CD4-positive, alpha-beta T cell treated with Interferon gamma for 1 hour (primary cell): Measurements from ENCODE around the gene FIBCD1.

ENCODE experiments used
- DNase-seq: peaks from one replicate; pipeline ENCODE4 v3.0.0-alpha.2; 2020

FIBCD1 gene

DNA sequence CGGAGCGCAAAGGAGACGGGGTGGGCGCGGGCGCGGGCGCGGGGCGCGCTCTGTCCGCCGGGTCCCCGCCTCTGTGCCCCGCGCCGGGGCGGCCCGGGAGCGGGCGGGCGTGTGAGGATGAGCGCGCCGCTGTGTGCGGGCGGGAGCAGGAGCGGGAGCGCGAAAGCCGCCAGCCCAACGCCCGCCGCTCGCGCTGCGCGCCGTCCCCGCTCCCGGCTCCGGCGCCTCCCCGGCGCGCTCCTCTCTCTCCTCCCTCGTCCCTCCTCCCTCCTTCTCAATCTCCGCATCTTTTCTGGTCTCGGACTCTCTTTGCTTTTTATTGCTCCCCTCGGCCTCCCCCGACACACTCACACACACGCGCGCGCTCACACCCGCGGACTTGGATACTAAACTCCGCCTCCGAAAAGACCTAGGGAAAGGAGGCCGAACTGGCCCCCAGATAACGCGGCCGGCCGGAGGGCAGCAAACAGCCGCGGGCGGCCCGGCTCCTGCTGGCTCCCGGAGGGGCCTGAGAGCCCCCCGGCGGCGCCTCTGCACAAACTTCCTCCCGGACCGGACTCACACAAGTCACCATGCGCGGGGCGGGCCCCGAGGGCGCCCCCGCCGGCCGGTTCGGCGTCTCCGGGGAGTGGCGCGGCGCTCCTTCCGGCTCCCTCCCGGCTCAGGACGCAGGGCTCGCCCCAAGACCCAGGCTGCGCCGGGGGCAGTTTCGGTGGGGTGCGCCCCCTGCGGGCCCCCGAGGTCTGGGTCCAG, at the start of gene FIBCD1:
TSS of gene FIBCD1 (minus strand) at position 596 of the 753 bp plus-strand sequence. CDS start 640 bp downstream, outside the sequence.
- DNase-seq = no peak

GRCh38 chr9:130988400-130988747, 49.3 kb upstream of the FIBCD1 start:
- no peak for DNase-seq

DNA sequence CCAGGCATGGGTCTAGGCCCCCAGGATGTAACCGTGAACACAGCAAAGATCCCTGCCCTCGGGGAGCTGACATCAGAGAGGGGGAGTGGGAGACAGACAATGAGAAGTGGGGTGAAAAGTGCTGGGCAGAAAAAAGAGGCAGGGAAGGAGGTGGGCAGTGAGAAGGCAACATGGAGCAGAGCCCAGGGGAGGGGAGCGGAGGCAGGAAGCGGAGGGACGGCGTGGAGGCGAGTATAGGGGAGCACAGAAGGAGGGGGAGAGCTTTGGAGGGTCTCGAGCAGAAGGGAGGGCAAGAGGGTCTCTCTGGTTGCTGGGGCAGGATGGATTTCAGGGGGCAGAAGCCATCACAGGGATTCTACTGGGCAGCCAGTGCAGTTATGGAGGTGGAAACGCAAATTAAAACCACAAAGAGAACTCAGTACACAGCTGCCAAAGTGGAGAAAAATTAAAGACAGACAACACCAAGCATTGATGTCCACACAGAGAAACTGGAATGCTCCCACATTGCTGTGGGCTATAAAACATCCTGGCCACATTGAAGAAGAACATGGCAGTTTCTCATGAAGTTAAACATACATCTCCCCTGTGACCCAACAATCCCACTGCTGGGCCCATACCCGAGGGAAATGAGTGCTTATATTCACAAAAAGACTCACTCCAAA, 48.8 kb upstream of the FIBCD1 start:
- no peak for DNase-seq

GRCh38 chr9:130987054-130987453, 48.0 kb upstream of the FIBCD1 start:
- no peak for DNase-seq

DNA sequence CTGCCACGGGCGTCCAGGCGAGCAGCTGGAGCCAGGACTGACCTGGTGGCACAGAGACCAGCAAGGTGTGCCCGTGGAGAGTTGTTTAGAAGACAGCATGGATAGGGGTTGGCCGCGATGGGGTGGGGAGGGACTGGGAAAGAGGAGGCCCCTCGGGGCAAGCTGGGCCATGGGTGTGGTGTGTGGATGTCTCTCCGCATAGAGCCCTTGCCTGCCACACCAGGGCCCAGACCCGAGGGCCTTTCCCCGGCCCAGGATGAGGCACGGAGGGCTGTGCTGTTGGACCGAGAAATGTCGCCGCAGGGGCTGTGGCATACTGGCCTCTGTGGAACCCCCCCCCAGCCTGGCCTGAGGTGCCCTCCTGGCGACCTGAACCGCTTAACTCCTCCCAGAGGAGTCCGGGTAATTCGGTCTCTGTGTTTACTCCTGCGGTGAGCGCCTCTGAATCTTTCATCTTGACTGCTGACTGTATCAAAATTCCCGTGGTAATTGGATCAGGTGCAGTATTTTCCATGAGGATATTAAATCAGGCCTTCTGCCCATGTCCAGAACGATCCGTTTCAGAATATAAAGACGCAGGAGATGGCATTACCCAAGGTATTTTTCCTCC, 47.4 kb upstream of the FIBCD1 start:
- DNase-seq = no peak

- no peak for DNase-seq
These were observed 46.6 kb upstream of the FIBCD1 start for GRCh38 chr9:130985606-130986162.

- no peak for DNase-seq
These were observed 46.0 kb upstream of the FIBCD1 start for GRCh38 chr9:130985029-130985428.

DNA sequence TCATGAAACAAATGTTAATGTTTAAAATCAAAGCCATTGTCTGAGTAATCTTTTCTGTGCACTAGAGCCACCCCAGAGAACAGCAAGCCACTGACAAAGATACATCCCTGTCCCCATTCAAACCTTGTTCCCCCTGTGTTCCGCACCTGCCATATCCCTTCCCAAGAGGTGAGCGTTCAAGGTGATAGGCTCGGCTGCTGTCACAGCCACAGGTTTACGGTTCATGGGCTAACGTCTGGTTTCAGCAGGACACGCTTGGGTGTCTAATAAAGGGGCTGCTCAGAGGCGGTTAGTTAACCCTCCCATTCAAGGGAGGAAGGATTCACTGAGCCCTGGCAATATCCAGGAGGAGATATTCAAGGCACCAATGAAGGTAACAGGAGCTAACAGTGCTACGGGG, 45.5 kb upstream of the FIBCD1 start:
- DNase-seq = no peak

DNA sequence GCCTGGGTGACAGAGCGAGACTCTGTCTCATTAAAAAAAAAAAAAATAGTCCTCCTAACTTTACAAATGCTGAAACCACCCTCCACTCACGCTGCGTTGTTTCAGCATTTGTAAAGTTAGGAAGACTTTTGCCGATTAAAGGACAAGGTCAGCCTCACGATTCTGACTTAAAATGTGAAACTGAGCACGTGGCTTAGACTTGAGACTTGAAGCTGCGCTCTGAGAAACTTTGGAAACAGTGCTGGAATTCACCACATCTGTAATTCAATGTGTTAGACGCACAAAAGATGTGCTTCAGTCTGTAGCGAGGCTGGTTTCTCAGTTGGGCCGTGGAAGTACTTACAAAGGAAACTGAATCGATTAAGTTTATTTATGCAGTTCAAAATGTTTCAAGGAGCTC, 44.9 kb upstream of the FIBCD1 start:
- no peak for DNase-seq

- DNase-seq = no peak
These were observed 44.3 kb upstream of the FIBCD1 start for GRCh38 chr9:130983359-130983670.

DNA sequence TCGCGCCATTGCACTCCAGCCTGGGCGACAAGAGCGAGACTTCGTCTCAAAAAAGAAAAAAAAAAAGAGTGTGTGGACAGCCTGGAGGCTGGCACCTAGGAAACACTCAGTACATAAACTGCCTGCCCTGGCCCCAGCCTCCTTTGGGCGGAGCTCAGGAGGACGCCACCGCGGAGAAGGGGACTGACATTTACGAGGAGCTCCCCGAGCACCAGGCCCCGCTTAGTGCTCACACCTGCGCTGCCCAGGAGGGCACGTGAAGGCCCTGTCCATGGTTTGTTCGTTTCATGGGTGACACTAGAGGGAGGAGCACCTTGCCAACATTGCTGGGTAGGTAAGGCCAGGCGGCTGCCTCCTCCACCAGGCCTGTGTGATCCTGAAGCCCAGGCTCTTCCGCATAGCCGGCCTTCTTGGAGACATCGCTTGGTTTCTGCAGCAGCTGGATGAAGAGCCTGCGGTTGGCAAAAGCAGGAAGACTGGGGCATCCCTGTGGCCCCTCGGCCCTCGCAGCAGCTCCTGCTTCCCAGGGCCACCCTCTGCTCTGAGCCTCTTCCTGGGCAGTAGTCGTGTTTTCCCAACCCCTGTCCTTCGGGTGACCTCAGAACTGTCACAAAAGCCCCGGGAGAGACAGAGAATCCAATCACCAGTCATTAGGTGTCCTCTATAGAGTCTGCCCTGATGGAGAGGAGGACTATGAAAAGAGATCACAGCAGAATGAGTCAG, 43.8 kb upstream of the FIBCD1 start:
- DNase-seq = no peak

- no peak for DNase-seq
These were observed 42.7 kb upstream of the FIBCD1 start for GRCh38 chr9:130981756-130982137.

GRCh38 chr9:130981002-130981755, 42.1 kb upstream of the FIBCD1 start:
- no peak for DNase-seq

DNA sequence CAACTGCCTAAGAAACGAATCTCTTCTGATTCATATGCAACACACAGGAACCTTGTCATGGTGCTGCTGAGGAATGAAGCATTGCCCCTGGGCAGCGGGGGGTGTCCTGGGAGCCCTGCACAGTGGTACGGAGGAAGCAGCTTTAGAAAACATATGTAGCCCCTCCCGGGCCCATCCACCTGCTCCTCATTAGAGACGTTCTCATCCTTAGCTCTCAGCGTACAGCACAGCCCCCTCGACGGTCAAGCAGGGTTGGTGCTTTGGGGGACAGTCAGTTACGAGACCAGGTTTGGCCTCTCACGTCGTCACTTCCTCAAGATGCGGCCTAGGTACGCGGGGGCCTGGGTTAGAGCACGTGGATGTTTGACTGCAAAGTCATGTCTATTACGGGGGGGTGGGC, 41.5 kb upstream of the FIBCD1 start:
- DNase-seq = no peak

DNA sequence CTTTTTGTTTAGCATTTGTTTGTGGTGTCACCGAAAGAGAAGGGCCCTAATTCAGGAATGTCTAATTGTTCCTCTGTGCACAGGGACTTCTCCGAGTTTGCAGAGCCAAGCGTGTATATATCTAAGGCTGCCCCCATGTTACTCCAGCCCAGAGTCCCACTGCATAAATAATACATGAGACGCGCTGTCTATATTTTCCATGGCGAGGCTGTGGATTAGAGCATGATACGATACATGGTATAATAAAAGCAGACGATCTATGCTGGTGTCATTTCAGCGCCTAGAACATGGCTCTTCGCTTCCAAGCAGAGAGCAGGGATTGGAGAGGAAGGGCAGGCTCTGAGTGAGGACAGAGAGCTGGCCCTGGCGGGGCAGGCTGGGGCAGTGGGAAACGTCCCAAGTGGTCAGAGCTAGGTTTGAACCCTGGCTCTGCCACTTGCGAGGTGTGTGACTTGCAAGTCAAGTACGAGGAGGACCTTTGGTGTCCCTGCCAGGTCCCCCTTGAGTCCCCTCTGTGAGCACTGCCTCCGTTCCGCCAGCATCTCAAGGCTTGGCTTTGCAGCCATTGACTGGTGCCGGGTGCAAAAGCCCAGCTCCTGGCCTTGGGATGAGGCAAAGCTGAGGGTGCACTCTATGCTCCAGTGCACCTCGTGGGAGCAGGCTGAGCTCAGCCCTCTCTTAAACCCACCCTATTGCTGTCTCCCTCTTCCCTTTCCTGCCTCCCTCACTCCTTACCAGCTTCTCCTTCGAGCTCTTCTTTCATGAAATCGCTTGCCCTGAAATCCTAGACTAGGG, 40.7 kb upstream of the FIBCD1 start:
- DNase-seq = no peak

DNA sequence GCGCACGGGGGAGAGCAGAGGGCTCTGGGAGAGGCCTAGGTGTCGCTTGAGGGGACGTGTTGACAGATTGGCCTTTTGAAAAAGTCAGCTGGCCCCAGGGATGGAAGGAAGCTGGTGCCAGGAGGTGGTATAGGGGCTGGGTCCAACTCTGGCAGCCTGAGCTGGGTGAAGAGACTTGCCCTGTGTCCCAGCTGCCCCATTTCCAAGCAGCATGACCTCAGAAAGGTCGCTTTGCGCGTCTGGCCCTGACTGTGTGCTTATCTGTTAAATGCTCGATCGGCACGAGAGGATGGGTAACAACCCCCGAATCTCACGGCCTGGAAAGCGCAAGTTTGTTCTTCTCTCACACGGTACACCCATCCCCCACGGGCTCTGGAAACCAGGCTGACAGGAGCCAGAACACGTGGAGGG, 38.8 kb upstream of the FIBCD1 start:
- DNase-seq = no peak

DNA sequence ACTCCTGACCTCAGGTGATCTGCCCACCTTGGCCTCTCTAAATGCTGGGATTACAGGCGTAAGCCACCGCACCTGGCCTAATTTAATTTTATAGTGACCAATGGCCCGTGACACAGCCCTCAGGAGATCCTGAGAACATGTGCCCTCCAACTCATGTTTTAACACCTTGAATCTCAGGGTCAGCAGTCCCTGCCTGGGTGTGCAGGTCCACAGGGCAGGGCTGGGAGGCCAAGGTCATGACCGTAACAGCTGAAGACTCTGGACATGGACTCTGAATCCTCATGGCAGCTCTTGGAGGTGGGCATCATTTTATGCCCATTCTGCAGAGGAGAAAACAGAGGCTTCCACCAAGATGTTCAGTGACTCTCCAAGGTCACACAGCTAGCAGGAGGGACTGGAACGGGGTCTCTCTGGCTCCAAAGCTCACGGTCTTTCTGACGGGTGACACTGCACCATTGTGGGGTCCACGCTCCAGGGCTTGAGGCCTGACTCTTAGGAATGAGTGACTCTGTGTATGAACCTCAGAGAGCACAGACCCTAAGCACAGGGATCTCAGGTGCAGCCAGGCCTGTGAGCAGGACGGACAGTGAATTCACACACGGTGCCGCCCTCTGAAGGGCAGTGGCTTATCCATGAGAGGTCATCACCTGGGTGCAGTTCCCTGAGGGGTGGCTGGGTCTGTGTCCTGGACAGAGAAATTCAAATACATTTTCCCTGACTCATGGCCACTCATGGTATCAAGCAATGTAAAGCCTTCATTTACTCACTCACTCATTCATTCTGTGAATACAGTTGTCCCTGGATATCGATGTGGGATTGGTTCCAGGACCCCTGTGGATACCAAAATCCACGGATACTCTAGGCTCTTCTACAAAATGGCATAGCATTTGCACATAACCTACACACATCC, 37.1 kb upstream of the FIBCD1 start:
- DNase-seq = no peak

GRCh38 chr9:130975156-130975555, 36.1 kb upstream of the FIBCD1 start:
- no peak for DNase-seq

- DNase-seq = no peak
These were observed 35.6 kb upstream of the FIBCD1 start for GRCh38 chr9:130974697-130975096.

GRCh38 chr9:130973686-130974281, 34.7 kb upstream of the FIBCD1 start:
- no peak for DNase-seq
